HS-27A (cell line): ENCODE results near the gene SPATA1.
"Not testable (repeated sequence)": the region's sequence is repeated elsewhere in the genome, so short reads cannot be mapped to it uniquely, and the experiment has no call there.

Experiments
- DNase-seq: peaks from one replicate; pipeline ENCODE4 v3.0.0-alpha.2; 2012; ENCODE audit warnings: low read depth, missing footprints

Gene SPATA1

DNA sequence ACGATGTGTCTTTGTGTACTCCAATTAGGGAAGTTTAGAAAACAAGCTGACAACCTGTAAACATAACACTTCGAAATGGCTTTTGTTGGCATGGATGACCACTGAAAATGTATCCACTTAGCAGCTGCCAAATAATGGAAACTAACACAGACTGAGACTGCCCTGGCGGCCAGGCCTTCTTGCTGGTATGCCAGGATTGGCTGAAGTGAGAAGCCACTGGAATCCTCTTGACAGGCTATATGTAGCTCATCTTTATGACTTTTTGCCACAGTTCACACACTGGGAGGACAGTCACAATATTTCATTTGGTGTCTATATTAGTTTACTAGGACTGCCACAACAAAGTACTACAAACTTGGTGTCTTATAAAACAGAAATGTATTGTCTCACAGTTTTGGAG lies 80.9 kb downstream of the SPATA1 start:
- no peak for DNase-seq

DNA sequence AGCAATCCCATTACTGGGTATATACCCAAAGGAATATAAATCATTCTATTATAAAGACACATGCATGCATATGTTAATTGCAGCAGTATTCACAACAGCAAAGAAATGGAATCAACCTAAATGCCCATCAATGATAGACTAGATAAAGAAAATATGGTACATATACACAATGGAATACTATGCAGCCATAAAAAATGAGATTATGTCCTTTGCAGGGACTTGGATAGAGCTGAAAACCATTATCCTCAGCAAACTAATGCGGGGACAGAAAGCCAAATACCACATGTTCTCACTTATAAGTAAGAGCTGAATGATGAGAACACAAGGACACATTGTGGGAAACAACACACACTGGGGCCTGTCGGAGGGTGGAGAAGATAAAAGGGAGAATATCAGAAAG lies 88.8 kb downstream of the SPATA1 start:
- DNase-seq = not testable (repeated sequence)

- no peak for DNase-seq
Measured at GRCh38 chr1:84597011-84597410, 90.8 kb downstream of the SPATA1 start.

DNA sequence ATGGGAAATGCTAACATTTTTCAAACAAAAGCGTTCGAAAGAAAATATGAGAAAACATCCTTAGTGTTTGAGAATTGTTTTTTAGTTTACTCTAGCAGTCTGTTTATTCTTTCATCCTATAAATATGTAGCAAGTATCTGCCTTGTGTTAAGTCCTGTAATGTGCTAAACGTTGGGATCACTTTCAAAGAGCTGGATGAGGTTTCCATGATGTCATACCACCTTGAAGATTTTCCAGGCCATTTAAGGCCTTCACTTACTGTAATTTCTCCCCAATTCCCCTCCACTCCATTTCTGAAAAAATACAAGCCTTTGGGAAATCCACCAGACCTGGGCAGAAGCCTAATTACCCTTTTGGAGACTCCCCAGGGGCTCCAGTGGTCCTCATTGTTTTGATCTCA lies 92.2 kb downstream of the SPATA1 start:
- no peak for DNase-seq

GRCh38 chr1:84598846-84599741 lies 92.9 kb downstream of the SPATA1 start:
- DNase-seq = peak; percentile 85

GRCh38 chr1:84600796-84601195 lies 94.6 kb downstream of the SPATA1 start:
- DNase-seq = no peak

DNA sequence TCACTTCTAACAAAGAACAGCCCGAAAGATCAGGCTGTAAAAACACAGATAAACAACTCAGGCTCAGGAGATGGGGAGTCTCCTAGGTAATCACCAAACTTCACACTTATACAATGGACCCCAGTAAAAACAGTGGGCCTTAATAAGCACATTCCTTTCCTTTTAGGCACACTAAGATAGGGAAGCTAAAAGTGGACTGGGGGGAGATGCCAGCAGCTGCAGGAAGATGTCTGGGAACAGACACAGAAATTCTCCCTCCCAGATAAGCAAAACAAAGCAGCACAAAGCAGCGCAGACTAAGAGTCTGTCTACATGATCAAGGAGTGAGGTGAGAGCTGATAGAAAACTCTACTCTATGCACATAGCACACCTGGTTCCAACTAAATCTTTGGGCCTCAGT lies 97.0 kb downstream of the SPATA1 start:
- DNase-seq = no peak

GRCh38 chr1:84603941-84604830 lies 98.0 kb downstream of the SPATA1 start:
- peak; percentile 85 for DNase-seq

GRCh38 chr1:84605157-84605556 lies 99.0 kb downstream of the SPATA1 start:
- no peak for DNase-seq

GRCh38 chr1:84606977-84607376 lies 100.8 kb downstream of the SPATA1 start:
- DNase-seq = no peak

GRCh38 chr1:84611091-84611490 lies 104.9 kb downstream of the SPATA1 start:
- no peak for DNase-seq

GRCh38 chr1:84611796-84612195 lies 105.6 kb downstream of the SPATA1 start:
- DNase-seq = no peak

GRCh38 chr1:84613026-84613425 lies 106.8 kb downstream of the SPATA1 start:
- no peak for DNase-seq

GRCh38 chr1:84613887-84614286 lies 107.7 kb downstream of the SPATA1 start:
- DNase-seq = no peak

DNA sequence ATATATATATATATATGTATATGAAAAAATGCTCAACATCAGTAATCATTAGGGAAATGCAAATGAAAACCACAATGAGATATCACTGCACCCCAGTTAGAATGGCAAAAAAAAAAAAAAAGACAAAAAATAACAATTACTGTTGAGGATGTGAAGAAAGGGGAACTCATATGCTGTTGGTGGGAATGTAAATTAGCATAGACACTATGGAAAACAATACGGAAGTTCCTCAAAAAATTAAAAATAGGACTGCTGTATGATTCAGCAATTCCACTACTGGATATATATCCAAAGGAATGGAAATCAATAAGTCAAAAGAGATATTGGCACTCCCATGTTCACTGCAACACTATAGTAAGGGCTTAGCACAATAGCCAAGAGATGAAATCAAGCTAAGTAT lies 109.6 kb downstream of the SPATA1 start:
- no peak for DNase-seq
